OCI-LY3 (cell line): ENCODE measurements around the gene CD40LG.

ENCODE experiments used
- H2AFZ ChIP-seq: fragments of 200-600, 300-600 bp; shearing (Covaris generic); 2 replicates; pipeline ENCODE4 v1.6.0; 2014; ENCODE audit warnings: antibody characterized with exemption, low read depth, low read length
- H3K27ac ChIP-seq: fragments of 200-600, 300-600 bp; sonication (generic); 2 replicates; pipeline ENCODE4 v1.5.1; 2014; ENCODE audit warnings: mild to moderate bottlenecking, low read length, moderate library complexity, mixed read lengths
- H3K27me3 ChIP-seq: fragments of 200-600, 300-600 bp; sonication (generic); 2 replicates; pipeline ENCODE4 v1.6.1; 2014; ENCODE audit warnings: low read depth, low read length, mixed read lengths
- H3K36me3 ChIP-seq: fragments of 200-600, 300-600 bp; sonication (generic); replicated peaks from 2 replicates; pipeline ENCODE3; 2014; ENCODE audit warnings: low read depth, low read length, mixed read lengths
- H3K4me1 ChIP-seq: fragments of 300-600, 200-600 bp; sonication (generic); 2 replicates; pipeline ENCODE4 v1.6.1; 2014; ENCODE audit warnings: low read length, mixed read lengths
- H3K4me2 ChIP-seq: fragments of 200-600, 300-600 bp; sonication (generic); 2 replicates; pipeline ENCODE4 v1.6.1; 2014; ENCODE audit warnings: low read length, mixed read lengths
- H3K4me3 ChIP-seq: fragments of 300-600, 200-600 bp; sonication (generic); 2 replicates; pipeline ENCODE4 v1.5.1; 2014; ENCODE audit warnings: antibody characterized with exemption, mild to moderate bottlenecking, low read length, moderate library complexity
- H3K79me2 ChIP-seq: fragments of 300-600, 200-600 bp; shearing (Covaris generic); 2 replicates; pipeline ENCODE4 v1.6.1; 2014; ENCODE audit warnings: mild to moderate bottlenecking, low read length, mixed read lengths
- H3K9ac ChIP-seq: fragments of 300-600, 200-600 bp; shearing (Covaris generic); 2 replicates; pipeline ENCODE4 v1.6.0; 2014; ENCODE audit warnings: mild to moderate bottlenecking, low read length, moderate library complexity
- H3K9me3 ChIP-seq: fragments of 200-600, 300-600 bp; shearing (Covaris generic); 2 replicates; pipeline ENCODE4 v1.6.1; 2014; ENCODE audit warnings: low read length, mixed read lengths; ENCODE audit not compliant: insufficient read depth
- H4K20me1 ChIP-seq: fragments of 200-600, 300-600 bp; sonication (generic); 2 replicates; pipeline ENCODE4 v1.6.1; 2016; ENCODE audit warnings: low read length, mixed read lengths; ENCODE audit not compliant: insufficient read depth
- CTCF ChIP-seq: fragments of 200-600, 300-600 bp; sonication (generic); IDR thresholded peaks from 2 replicates; pipeline ENCODE4 v1.5.1; 2014; ENCODE audit warnings: antibody characterized with exemption, low read length, low read depth
- EZH2phosphoT487 ChIP-seq: fragments of 200-600 bp; shearing (Covaris generic); IDR thresholded peaks from 2 replicates; pipeline ENCODE4 v1.6.1; 2018; ENCODE audit warnings: antibody characterized with exemption, mixed run types, low read depth

The CD40LG gene

DNA sequence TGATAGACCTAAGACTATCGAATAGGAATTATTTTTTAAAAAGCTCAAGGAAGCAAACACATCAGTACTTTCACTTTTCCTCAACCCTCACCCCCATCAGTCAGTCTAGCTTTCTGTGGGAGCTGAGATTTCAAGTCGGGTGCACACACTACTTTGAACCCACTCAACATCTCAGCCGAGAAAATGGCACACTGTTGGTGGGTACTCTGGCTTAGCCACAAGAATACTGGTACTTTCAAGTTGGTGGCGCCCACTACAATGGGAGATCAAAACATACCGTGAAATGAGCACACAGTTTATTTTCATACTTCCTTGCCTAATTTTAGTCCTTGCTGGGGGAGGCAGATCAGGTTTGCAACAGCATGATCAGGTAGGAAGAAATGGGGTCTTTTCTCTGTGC lies 10.2 kb downstream of the CD40LG start:
- no peak overlapping the region for H3K4me3 ChIP-seq
- H3K27me3 ChIP-seq = no peaks in the 10 kb centered on the region
- 0 out of 2 replicates have a peak overlapping the region, but pooled peaks have one; percentile 20 for H3K4me2 ChIP-seq
- no peak overlapping the region for H2AFZ ChIP-seq
- no peak overlapping the region for H3K27ac ChIP-seq
- H3K9ac ChIP-seq = no peak overlapping the region
- H4K20me1 ChIP-seq = no peaks in the 10 kb centered on the region
- H3K36me3 ChIP-seq = no peaks in the 10 kb centered on the region
- H3K9me3 ChIP-seq = no peaks in the 10 kb centered on the region
- TF ChIP-seq CTCF = no peak
- no peak for TF ChIP-seq EZH2phosphoT487
- H3K4me1 ChIP-seq = peaks cover 9% of the 10 kb centered on the region
- H3K79me2 ChIP-seq = no peaks in the 10 kb centered on the region

DNA sequence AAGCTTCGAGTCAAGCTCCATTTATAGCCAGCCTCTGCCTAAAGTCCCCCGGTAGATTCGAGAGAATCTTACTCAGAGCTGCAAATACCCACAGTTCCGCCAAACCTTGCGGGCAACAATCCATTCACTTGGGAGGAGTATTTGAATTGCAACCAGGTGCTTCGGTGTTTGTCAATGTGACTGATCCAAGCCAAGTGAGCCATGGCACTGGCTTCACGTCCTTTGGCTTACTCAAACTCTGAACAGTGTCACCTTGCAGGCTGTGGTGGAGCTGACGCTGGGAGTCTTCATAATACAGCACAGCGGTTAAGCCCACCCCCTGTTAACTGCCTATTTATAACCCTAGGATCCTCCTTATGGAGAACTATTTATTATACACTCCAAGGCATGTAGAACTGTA lies 11.2 kb downstream of the CD40LG start:
- Histone ChIP-seq H2AFZ (no peak overlapping the region), H3K9me3 (peaks cover 4% of the 10 kb centered on the region; the same call in 1 of the 2 replicates), H4K20me1 (no peaks in the 10 kb centered on the region), H3K27ac (no peak overlapping the region), H3K79me2 (no peaks in the 10 kb centered on the region), H3K4me2 (no peak overlapping the region), H3K4me1 (peaks cover 9% of the 10 kb centered on the region), H3K9ac (no peak overlapping the region), H3K27me3 (no peaks in the 10 kb centered on the region), H3K4me3 (no peak overlapping the region), H3K36me3 (peaks cover under 1% of the 10 kb centered on the region)
- TF ChIP-seq EZH2phosphoT487 (no peak), CTCF (no peak)

- Histone ChIP-seq H3K4me2 (no peak overlapping the region), H3K9me3 (peaks cover 13% of the 10 kb centered on the region; the same call in 1 of the 2 replicates), H3K36me3 (peaks cover 12% of the 10 kb centered on the region), H2AFZ (no peak overlapping the region), H3K27me3 (no peaks in the 10 kb centered on the region), H3K79me2 (no peaks in the 10 kb centered on the region), H4K20me1 (no peaks in the 10 kb centered on the region), H3K4me1 (peaks cover 20% of the 10 kb centered on the region), H3K27ac (no peak overlapping the region), H3K4me3 (no peak overlapping the region), H3K9ac (no peak overlapping the region)
- TF ChIP-seq CTCF = no peak
- TF ChIP-seq EZH2phosphoT487 = no peak
These were observed 12.9 kb downstream of the CD40LG start for GRCh38 chrX:136660896-136661295.

GRCh38 chrX:136662104-136662503 lies 14.1 kb downstream of the CD40LG start:
- Histone ChIP-seq H2AFZ (no peak overlapping the region), H3K9ac (no peak overlapping the region), H3K79me2 (no peaks in the 10 kb centered on the region), H3K27ac (no peak overlapping the region), H4K20me1 (no peaks in the 10 kb centered on the region), H3K4me1 (peaks cover 22% of the 10 kb centered on the region), H3K9me3 (peaks cover 13% of the 10 kb centered on the region; the same call in 1 of the 2 replicates), H3K36me3 (peaks cover 13% of the 10 kb centered on the region), H3K4me3 (no peak overlapping the region), H3K27me3 (no peaks in the 10 kb centered on the region), H3K4me2 (no peak overlapping the region)
- no peak for TF ChIP-seq CTCF
